Heart left ventricle (tissue), 16 donors: ENCODE results near the gene TBC1D20. TPM values are rescaled to one million over a fixed set of nuclear protein-coding genes. Genes with fewer than 3 reads are reported as not detected.
"Not testable (repeated sequence)": the region's sequence is repeated elsewhere in the genome, so short reads cannot be mapped to it uniquely, and the experiment has no call there.

Source experiments
- ATAC-seq, 4 donors: fragments of 200-7000 bp; cut with Tn5 transposase; one replicate each; pipeline ENCODE4 v1.9.1; 2020 to 2022; ENCODE audit warnings: moderate library complexity in 4 of 4, mild to moderate bottlenecking in 3 of 4, moderate number of reproducible peaks in 1 of 4
- DNase-seq, 5 donors: peaks; one replicate each; pipeline ENCODE4 v3.0.0-alpha.2; 2020
- H3K27ac ChIP-seq, 12 donors: fragments of 200-600 bp; sonication (generic) in 4 of 12; one replicate each; pipeline versions ENCODE4 v1.5.0 to v1.8.0; 2016 to 2022; ENCODE audit warnings: mild to moderate bottlenecking in 2 of 12
- H3K27me3 ChIP-seq, 9 donors: fragments of 200-600 bp; sonication (generic) in 2 of 9; one replicate each; pipeline versions ENCODE4 v1.5.1 to v1.8.0; 2016 to 2022; ENCODE audit warnings: mild to moderate bottlenecking in 3 of 9
- H3K36me3 ChIP-seq, 9 donors: fragments of 200-600 bp; sonication (generic) in 2 of 9; one replicate each; pipeline versions ENCODE4 v1.5.0 to v1.8.0; 2018 to 2022; ENCODE audit warnings: mild to moderate bottlenecking in 2 of 9
- H3K4me1 ChIP-seq, 12 donors: fragments of 200-600 bp; sonication (generic) in 4 of 12; one replicate each; pipeline versions ENCODE4 v1.5.0 to v1.8.0; 2016 to 2022; ENCODE audit warnings: mild to moderate bottlenecking in 3 of 12
- H3K4me3 ChIP-seq, 12 donors: fragments of 200-600 bp; sonication (generic) in 4 of 12; one replicate each; pipeline versions ENCODE4 v1.5.0 to v1.8.0; 2017 to 2022; ENCODE audit warnings: mild to moderate bottlenecking in 9 of 12, moderate library complexity in 4 of 12
- H3K9me3 ChIP-seq, 12 donors: fragments of 200-600 bp; sonication (generic) in 4 of 12; one replicate each; pipeline versions ENCODE4 v1.5.0 to v1.8.0; 2016 to 2022; ENCODE audit warnings: mild to moderate bottlenecking in 1 of 12
- CTCF ChIP-seq, 12 donors: fragments of 200-600 bp; sonication (generic) in 4 of 12; IDR thresholded peaks; one replicate each; pipeline versions ENCODE4 v1.5.0 to v1.8.0; 2018 to 2022; ENCODE audit warnings: antibody characterized with exemption in 12 of 12, mild to moderate bottlenecking in 5 of 12
- POLR2A ChIP-seq, 2 donors: fragments of 450-650 bp; IDR thresholded peaks; one replicate each; pipeline ENCODE4 v1.6.1; 2017; ENCODE audit warnings: antibody characterized with exemption in 2 of 2, mild to moderate bottlenecking in 2 of 2, moderate library complexity in 2 of 2
- WGBS, 4 donors: extraction: QIAGEN DNeasy Blood & Tissue Kit in 2 of 4; methylation state at CpG; one replicate each; pipeline versions ENCODE4 v1.1.5 to v1.1.7; 2013 to 2018; 5-methylcytosine and 5-hydroxymethylcytosine counted together
- intact Hi-C, 10 donors: fragments of 100-400 bp; cut with DNase I; formaldehyde crosslinking; loops; one replicate each; pipeline versions ENCODE4 v1.11.1 to v1.14.2; 2022
- polyA plus RNA-seq, 2 donors: library from polyadenylated mRNA; stranded (reverse); fragments of 200-250 nt; gene quantifications; one replicate each; pipeline ENCODE4 v1.2.3, GENCODE V29; 2013
- total RNA-seq, 9 donors: library from RNA; depleted of rRNA in 2 of 9; stranded (reverse); fragments of >200 nt in 2 of 9; fragmentation: NEBNext Ultra II Directional in 3 of 9; extraction: Animal tissue kit (Norgen Biotek cat#: 25700) in 3 of 9; gene quantifications; one replicate each; pipeline versions ENCODE4 v1.1.0 to v1.2.4, GENCODE V29; 2016 to 2023
- donor health status: ischemic (EF 13 %, LVEDD 7.1; RV severe dilation, severe dysfunction).
- donor health status: healthy with polysubstance abuse.
- donor health status: DM: no; HTN: yes; CAD: no.
- donor health status: DM: no; HTN: no; CAD: no.
- donor health status: ischemic (EF 25% LVEDD 6.9; RV normal size, moderate dysfunction).
- donor health status: ischemic (EF 25% LVEDD 5.7; RV mildly dilated, moderate dysfunction).
- donor health status: healthy.
- donor health status: DM: yes; HTN: yes; CAD: no.
- donor health status: ischemic (EF 35%, LVEDD 5.7; RV mildly dilated, moderate dysfunction).
- donor health status: nonischemic (EF 11% LVEDD 7.7; RV severe dilation, severe dysfunction).
- donor health status: DM: yes; HTN: yes; CAD: no.
- donor health status: PGD.
- donor health status: ischemic (EF 29% LVEDD 5.4; RV normal size, mild dysfunction).
- donor health status: nonischemic (EF 23%, LVEDD 6.1; RV moderate dilation, normal function).

TBC1D20 gene
- total and polyA plus RNA-seq, 11 donors = 9.3 to 38.9 (median 25.8) TPM

- 74 to 81% (median 80%) methylated on average over 3 to 4 of the region's 4 CpGs for WGBS, 4 donors
- TF ChIP-seq CTCF (IDR thresholded peaks at IDR 0.05) = no peak
- no peak for TF ChIP-seq POLR2A (IDR thresholded peaks at IDR 0.05)
- Histone ChIP-seq H3K36me3 (peaks cover 0 to 56% (median 9%) of the 10 kb centered on the region in 9 donors), H3K9me3 (no peaks in the 10 kb centered on the region), H3K27ac (no peak overlapping the region), H3K4me3 (no peak overlapping the region), H3K4me1 (no peaks in the 10 kb centered on the region), H3K27me3 (no peaks in the 10 kb centered on the region)
- no peak for DNase-seq
- intact Hi-C loops = no loop called here
- ATAC-seq = peak in 3 of 4 donors; percentile 39 to 76 (median 69)
These were observed 65.5 kb downstream of the TBC1D20 start for GRCh38 chr20:396619-397431.

GRCh38 chr20:396252-396618, 66.1 kb downstream of the TBC1D20 start:
- Histone ChIP-seq H3K27ac (no peak overlapping the region), H3K36me3 (peaks cover 0 to 62% (median 9%) of the 10 kb centered on the region in 9 donors), H3K4me3 (no peak overlapping the region), H3K4me1 (no peaks in the 10 kb centered on the region), H3K9me3 (no peaks in the 10 kb centered on the region), H3K27me3 (no peaks in the 10 kb centered on the region)
- intact Hi-C loops = no loop called here
- ATAC-seq (no peak), DNase-seq (no peak)
- WGBS, 4 donors = 94 to 98% (median 95%) methylated on average over 18 to 24 of the region's 24 CpGs
- no peak for TF ChIP-seq CTCF (IDR thresholded peaks at IDR 0.05)

GRCh38 chr20:393296-393695, 69.0 kb downstream of the TBC1D20 start:
- peaks cover 0 to 89% (median 12%) of the 10 kb centered on the region in 9 donors for H3K36me3 ChIP-seq
- H3K27me3 ChIP-seq, H3K9me3 ChIP-seq, intact Hi-C loops, H3K4me1 ChIP-seq, ATAC-seq, H3K27ac ChIP-seq, DNase-seq, H3K4me3 ChIP-seq: not testable (repeated sequence)
- WGBS, 4 donors = 88 to 99% (median 94%) methylated on average over 2 of the region's 2 CpGs

- TF ChIP-seq POLR2A (IDR thresholded peaks at IDR 0.05) (no peak), CTCF (IDR thresholded peaks at IDR 0.05) (no peak)
- Histone ChIP-seq H3K36me3 (peaks cover 0 to 74% (median 12%) of the 10 kb centered on the region in 9 donors), H3K4me1 (no peaks in the 10 kb centered on the region), H3K27me3 (no peaks in the 10 kb centered on the region), H3K9me3 (no peaks in the 10 kb centered on the region), H3K27ac (no peak overlapping the region), H3K4me3 (no peak overlapping the region)
- intact Hi-C loops = no loop called here
- 94 to 96% (median 95%) methylated on average over 24 to 29 of the region's 29 CpGs for WGBS, 4 donors
- ATAC-seq = peak in 2 of 4 donors; percentile 10 to 19
- no peak for DNase-seq
These were observed 71.2 kb downstream of the TBC1D20 start for GRCh38 chr20:391041-391711.
